ENCODE results near the gene FOXP1. TPM values are rescaled to one million over a fixed set of nuclear protein-coding genes. Genes with fewer than 3 reads are reported as not detected.

FOXP1 gene
- total RNA-seq, 4 donors from 2014 or later: 54.2 to 152 (median 129) TPM

DNA sequence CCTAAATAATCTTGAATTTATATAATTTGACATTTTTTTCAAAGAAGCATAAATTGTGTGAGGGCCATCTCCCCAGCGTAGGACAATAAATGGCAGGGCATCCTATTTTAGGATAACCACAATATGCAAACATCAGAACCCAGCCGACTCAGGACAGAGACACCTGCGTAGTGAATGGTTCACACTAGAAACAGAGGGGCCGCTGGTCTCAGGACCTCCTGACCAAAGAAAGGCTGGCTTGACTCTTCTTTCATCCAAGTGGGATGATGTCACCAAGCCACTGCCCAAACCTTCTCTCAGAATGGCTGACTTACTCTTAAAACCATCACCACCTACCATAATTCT lies 162.1 kb downstream of the FOXP1 start:
- Histone ChIP-seq H3K27me3 (no peaks in the 10 kb centered on the region), H3K27ac (no peak overlapping the region), H3K4me3 (no peak overlapping the region), H3K4me1 (no peaks in the 10 kb centered on the region), H3K9me3 (no peaks in the 10 kb centered on the region), H3K36me3 (no peaks in the 10 kb centered on the region)
- intact Hi-C loops (cut with DNase I; ENCODE audit: low total_unique reads): no loop called here
- TF ChIP-seq, protein P1, sequence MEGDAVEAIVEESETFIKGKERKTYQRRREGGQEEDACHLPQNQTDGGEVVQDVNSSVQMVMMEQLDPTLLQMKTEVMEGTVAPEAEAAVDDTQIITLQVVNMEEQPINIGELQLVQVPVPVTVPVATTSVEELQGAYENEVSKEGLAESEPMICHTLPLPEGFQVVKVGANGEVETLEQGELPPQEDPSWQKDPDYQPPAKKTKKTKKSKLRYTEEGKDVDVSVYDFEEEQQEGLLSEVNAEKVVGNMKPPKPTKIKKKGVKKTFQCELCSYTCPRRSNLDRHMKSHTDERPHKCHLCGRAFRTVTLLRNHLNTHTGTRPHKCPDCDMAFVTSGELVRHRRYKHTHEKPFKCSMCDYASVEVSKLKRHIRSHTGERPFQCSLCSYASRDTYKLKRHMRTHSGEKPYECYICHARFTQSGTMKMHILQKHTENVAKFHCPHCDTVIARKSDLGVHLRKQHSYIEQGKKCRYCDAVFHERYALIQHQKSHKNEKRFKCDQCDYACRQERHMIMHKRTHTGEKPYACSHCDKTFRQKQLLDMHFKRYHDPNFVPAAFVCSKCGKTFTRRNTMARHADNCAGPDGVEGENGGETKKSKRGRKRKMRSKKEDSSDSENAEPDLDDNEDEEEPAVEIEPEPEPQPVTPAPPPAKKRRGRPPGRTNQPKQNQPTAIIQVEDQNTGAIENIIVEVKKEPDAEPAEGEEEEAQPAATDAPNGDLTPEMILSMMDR (IDR thresholded peaks at IDR 0.05): no peak
- TF ChIP-seq POLR2A (IDR thresholded peaks at IDR 0.05): no peak
- DNase-seq: no peak

DNA sequence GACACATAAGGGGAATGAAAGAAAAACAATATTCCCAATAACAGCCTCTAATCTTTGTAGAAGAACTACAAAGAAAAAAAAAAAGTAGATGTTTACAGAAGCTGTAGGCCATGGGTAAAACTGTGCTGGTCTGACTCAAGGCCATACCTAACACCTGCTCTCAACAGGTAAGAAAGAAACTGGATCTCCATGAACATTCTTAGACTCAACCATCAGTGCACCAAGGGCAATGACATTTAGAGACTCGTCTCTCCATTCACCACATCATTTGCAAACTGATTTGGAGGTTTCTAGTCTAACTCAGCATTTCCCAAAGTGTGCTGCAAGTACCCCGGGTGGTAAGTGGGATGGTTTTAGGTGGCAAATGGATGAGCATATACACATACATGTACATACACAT lies 164.2 kb downstream of the FOXP1 start:
- TF ChIP-seq, protein P1 (IDR thresholded peaks at IDR 0.05): no peak
- no peak for TF ChIP-seq POLR2A (IDR thresholded peaks at IDR 0.05)
- intact Hi-C loops (cut with DNase I; ENCODE audit: low total_unique reads): no loop called here

DNA sequence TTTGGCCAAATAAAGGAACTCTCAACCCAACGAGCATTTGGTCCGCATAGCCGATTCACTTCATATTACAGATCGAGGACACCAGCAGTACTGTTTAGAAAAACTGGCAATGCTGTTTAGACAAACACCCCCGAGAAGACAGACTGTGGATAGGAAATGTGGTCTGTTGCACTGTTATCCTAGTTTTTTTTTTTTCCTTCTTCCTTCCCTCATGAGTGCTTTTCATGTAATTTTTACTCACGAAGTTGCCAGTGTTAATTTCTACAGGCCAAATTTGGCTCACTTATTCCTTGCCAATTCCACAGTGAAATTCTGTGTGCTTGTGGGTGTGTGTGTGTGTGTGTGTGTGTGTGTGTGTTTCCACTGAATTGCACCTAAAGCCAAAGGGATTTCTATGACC lies 165.7 kb downstream of the FOXP1 start:
- Histone ChIP-seq H3K36me3 (no peaks in the 10 kb centered on the region), H3K9me3 (no peaks in the 10 kb centered on the region), H3K27ac (no peak overlapping the region), H3K27me3 (no peaks in the 10 kb centered on the region), H3K4me1 (no peaks in the 10 kb centered on the region), H3K4me3 (no peak overlapping the region)
- intact Hi-C loops (cut with DNase I; ENCODE audit: low total_unique reads): no loop called here
- TF ChIP-seq, protein P1 (IDR thresholded peaks at IDR 0.05): no peak
- TF ChIP-seq POLR2A (IDR thresholded peaks at IDR 0.05): no peak
- DNase-seq: no peak

More for the DNA sequence above, 164.2 kb downstream of the FOXP1 start:
- Histone ChIP-seq H3K4me1 (no peaks in the 10 kb centered on the region), H3K36me3 (no peaks in the 10 kb centered on the region), H3K27ac (no peak overlapping the region), H3K9me3 (no peaks in the 10 kb centered on the region), H3K4me3 (no peak overlapping the region), H3K27me3 (no peaks in the 10 kb centered on the region)
- DNase-seq: no peak

DNA sequence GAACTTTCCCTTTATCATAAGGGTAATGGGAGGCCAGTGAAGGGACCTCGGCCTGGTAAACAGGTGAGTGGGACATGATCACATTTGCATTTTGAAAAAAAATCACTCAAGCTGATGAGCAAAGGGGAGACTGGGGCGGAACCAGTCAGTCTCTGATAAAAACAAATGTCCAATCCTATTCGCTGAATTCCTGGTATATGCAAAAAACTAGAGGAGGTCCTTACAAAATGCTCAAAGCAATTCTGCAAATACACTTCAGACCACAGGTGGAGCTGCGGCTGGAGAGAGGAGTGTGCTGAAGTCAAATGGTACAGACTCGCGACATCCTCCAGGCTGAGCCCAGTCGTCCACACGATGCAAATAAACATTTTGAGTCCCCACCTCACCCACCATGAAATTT lies 166.7 kb downstream of the FOXP1 start:
- H3K9me3 ChIP-seq: no peaks in the 10 kb centered on the region
- no peak overlapping the region for H3K4me3 ChIP-seq
- no peaks in the 10 kb centered on the region for H3K27me3 ChIP-seq
- DNase-seq: no peak
- no peaks in the 10 kb centered on the region for H3K36me3 ChIP-seq
- intact Hi-C loops (cut with DNase I; ENCODE audit: low total_unique reads): no loop called here
- H3K27ac ChIP-seq: no peak overlapping the region
- no peak for TF ChIP-seq POLR2A (IDR thresholded peaks at IDR 0.05)
- TF ChIP-seq, protein P1 (IDR thresholded peaks at IDR 0.05): no peak
- H3K4me1 ChIP-seq: no peaks in the 10 kb centered on the region

DNA sequence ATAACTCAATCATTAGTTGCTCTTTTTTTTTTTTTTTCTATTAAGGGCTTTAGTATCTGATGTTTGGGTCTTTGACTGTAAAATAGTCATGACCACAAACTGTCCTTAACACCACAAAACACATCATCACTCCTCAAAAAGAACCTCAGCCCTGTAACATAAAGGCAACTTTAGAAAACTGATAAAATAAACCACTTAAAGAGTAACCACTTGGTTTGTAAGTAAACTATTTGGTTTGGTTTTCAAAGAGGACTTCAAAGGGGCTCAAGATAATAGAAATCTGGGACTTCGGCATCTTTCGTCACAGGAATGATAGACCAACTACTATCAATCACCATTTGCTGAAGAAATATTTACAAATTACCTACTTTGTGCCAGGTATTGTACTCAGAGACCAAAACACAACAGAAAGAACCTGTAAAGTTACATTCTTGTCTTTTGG lies 167.8 kb downstream of the FOXP1 start:
- H3K36me3 ChIP-seq: no peaks in the 10 kb centered on the region
- no peaks in the 10 kb centered on the region for H3K4me1 ChIP-seq
- no peak overlapping the region for H3K4me3 ChIP-seq
- H3K27ac ChIP-seq: no peak overlapping the region
- H3K27me3 ChIP-seq: no peaks in the 10 kb centered on the region
- no peak for DNase-seq
- no peak for TF ChIP-seq POLR2A (IDR thresholded peaks at IDR 0.05)
- TF ChIP-seq, protein P1 (IDR thresholded peaks at IDR 0.05): no peak
- intact Hi-C loops (cut with DNase I; ENCODE audit: low total_unique reads): no loop called here
- H3K9me3 ChIP-seq: no peaks in the 10 kb centered on the region

Data from uterus (tissue), 4 donors.